Lung microvascular endothelial cell (primary cell): ENCODE results near the gene CDK5R1. TPM values are rescaled to one million over a fixed set of nuclear protein-coding genes. Genes with fewer than 3 reads are reported as not detected.
"Not testable (repeated sequence)": the region's sequence is repeated elsewhere in the genome, so short reads cannot be mapped to it uniquely, and the experiment has no call there.

Experiments
- DNase-seq, 2 donors: peaks; one replicate each; pipeline versions ENCODE4 v3.0.0 to v3.0.0-alpha.2; 2010; ENCODE audit warnings: low read depth in 2 of 2
- total RNA-seq: library from RNA; depleted of rRNA; stranded (reverse); fragments of >200 nt; gene quantifications from 2 replicates; pipeline ENCODE4 v1.2.1, GENCODE V29; 2014

The CDK5R1 gene
- total RNA-seq: 1.3 and 2.2 TPM in 2 replicates

DNA sequence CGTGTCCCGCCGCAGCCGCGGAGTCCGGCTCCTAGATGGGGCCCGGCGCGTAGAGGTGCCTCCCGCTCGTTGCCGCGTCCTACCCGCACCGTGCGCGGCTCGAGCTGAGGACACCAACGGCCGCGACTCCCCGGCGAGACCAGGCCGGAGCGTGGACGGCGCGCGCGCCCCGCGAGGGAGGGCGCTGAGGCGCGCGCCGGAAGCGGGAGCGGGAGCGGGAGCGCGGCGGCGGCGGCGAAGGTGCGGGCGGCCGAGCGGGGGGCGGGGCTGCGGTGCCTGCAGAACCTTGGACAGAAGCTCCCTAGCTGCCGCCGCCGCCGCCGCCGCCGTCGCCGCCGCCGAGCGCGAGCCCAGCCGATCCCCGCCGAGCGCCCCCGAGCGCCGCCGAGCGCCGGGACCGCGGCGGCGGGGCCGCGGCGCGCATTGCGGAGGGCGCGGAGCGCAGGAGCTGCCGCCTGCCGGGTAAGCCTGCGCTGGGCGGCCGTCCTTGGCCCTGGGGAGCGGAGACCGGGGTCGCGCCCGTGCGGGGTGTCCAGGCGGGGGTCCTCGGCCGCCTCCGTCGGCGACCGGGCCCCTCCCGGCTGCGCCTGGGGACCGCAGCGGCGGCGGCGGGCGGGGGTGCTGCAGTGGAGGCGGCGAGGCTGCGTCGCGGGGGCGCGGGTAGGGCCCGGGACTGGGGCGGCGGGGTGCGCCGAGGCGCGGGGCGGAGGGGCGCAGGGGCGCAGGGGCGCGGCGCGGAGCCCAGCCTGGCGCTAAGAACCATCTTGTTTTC lies at the start of gene CDK5R1:
Gene CDK5R1, plus strand, starts transcription at position 293 of the 772 bp plus-strand sequence. CDS start 628 bp downstream, outside the sequence.
- peak; percentile 76 to 78 for DNase-seq

- no peak for DNase-seq
Observed at GRCh38 chr17:32440722-32441121, 46.1 kb upstream of the CDK5R1 start.

DNA sequence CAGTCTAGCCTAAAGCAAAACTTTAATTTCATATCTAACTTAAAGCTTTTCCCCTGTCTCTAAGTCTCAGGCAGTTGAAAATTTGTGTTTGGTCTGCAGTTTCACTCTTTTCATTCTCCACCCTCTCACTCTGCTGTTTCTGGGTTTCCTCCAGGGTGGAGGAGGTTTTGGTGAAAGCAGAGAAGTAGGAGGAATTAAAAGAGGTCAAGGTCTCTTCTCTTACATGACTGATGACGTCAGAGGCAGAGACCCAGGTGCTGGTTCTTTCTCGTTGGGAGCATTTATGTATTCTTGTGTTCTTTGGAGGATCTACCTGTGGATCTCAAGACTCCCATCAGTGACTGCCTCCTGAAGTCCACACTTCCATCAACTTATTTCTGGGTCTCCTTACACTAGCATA lies 44.9 kb upstream of the CDK5R1 start:
- DNase-seq: no peak

GRCh38 chr17:32443827-32444300 lies 42.9 kb upstream of the CDK5R1 start:
- DNase-seq: no peak

GRCh38 chr17:32444301-32445073 lies 42.3 kb upstream of the CDK5R1 start, which contains the start of gene PSMD11:
TSS of gene PSMD11 (plus strand) at chr17:32444510. CDS start at chr17:32444524, 14 bp downstream.
- DNase-seq: peak; percentile 96 to 99

GRCh38 chr17:32445074-32445415 lies 41.7 kb upstream of the CDK5R1 start:
- peak; percentile 52 to 80 for DNase-seq

GRCh38 chr17:32445497-32445896 lies 41.3 kb upstream of the CDK5R1 start:
- DNase-seq: no peak

DNA sequence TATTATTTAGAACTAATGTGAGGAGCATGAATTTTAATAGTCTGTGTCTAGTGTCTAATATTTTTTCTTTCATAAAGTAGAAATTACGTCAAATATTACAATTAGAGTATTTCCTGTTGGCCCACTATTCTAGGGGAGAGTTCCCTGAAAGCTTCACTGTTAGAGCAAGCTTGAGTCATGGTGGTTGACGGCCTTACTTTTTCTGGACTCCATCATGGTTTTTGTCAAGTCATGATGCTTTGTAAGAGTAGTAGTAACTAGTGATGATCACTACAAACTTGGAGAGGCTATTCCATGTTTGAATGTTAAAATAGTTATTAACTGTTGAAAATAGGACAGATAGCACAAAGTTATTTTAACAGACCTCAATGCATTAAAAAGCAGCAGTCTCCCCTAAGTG lies 40.8 kb upstream of the CDK5R1 start:
- DNase-seq: peak; percentile 25 to 71

GRCh38 chr17:32446949-32447348 lies 39.8 kb upstream of the CDK5R1 start:
- DNase-seq: no peak

DNA sequence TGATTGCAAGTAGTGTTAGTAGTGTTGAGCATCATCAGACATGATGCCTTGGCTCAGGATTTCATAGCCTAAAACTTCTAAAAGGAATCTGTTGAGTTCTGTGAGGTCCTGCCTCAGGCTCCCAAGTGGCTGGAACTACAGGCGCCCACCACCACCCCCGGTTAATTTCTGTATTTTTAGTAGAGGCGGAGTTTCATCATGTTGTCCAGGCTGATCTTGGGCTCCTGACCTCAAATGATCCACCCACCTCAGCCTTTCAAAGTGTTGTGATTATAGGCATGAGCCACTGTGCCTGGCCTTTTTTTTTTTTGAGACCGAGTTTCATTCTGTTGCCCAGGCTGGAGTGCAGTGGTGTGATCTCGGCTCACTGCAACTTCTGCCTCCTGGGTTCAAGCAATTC lies 36.8 kb upstream of the CDK5R1 start:
- no peak for DNase-seq

DNA sequence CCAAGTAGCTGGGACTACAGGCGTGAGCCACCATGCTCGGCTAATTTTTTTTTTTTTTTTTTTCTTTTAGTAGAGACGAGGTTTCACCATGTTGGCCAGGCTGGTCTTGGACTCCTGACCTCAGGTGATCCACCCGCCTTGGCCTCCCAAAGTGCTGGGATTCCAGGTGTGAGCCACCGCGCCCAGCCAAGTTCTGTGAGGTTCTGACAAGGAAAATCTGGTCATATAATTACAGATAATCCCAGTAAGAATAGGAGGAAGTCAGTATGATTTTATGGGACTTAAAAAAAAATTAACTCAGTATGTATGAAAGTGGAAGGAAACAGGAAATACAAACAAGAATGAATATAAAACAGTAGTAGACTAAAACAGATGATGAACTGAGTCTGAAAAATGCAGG lies 36.4 kb upstream of the CDK5R1 start:
- DNase-seq: not testable (repeated sequence)

- no peak for DNase-seq
Observed at GRCh38 chr17:32451879-32452278, 34.9 kb upstream of the CDK5R1 start.

- DNase-seq: no peak
Observed at GRCh38 chr17:32452281-32452680, 34.5 kb upstream of the CDK5R1 start.

DNA sequence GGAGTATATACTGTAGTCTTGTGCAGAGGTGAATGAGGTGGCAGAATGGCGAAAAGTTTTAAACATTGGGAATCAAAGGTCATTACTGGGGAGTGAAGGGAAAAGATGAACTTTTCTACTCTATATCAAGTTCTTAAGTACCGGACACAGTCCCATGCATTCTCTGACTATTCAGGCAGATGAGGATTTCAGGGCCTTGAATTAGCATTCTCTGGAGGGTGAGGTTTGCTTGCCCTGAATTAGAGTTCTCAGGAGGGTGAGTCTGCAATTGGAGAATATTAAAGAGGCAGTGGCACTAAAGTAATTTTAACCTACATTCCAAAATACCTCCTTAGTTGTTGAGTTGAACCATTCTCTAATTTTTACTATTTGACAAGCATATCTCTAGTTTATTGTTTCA lies 33.4 kb upstream of the CDK5R1 start:
- no peak for DNase-seq

GRCh38 chr17:32458371-32458770 lies 28.4 kb upstream of the CDK5R1 start:
- no peak for DNase-seq

DNA sequence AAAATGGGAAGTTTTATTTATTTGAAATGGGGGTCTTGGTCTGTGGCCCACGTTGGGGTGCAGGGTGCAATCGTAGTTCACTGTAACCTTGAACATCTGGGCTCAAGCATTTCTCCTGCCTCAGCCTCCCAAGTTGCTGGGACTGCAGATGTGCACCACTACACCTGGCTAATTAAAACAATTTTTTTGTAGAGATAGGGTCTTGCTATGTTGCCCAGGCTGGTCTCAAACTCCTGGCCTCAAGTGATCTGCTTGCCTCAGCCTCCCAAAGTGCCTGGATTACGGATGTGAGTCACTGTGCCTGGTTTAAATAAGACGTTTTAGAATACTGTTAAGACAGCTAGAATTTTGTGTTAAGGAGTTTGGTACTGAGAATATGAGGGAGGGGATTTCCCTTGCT lies 26.7 kb upstream of the CDK5R1 start:
- no peak for DNase-seq

GRCh38 chr17:32461498-32461852 lies 25.3 kb upstream of the CDK5R1 start:
- DNase-seq: no peak

- DNase-seq: peak; percentile 73 to 80
Observed at GRCh38 chr17:32461853-32462617, 24.8 kb upstream of the CDK5R1 start.

GRCh38 chr17:32463304-32463703 lies 23.5 kb upstream of the CDK5R1 start:
- no peak for DNase-seq

- no peak for DNase-seq
Observed at GRCh38 chr17:32464374-32464773, 22.4 kb upstream of the CDK5R1 start.

DNA sequence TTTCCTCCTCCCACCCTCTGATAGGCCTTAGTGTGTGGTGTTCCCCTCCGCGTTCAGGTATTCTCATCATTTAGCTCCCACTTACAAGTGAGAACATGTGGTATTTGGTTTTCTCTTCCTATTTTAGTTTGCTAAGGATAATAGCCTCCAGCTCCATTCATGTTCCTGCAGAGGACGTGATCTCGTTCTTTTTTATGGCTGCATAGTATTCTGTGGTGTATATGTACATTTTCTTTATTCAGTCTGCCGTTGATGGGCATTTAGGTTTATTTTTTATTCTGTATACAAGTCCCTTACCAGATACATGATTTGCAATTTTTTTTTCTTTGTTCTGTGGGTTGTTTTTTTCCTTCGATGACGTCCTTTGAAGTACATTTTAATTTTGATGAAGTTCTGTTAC lies 18.8 kb upstream of the CDK5R1 start:
- no peak for DNase-seq
